K562 (cell line): ENCODE results near the gene CPNE9. TPM values are rescaled to one million over a fixed set of nuclear protein-coding genes. Genes with fewer than 3 reads are reported as not detected.

Experiments
- ATF7 ChIP-seq: fragments of 450-650 bp; IDR thresholded peaks from 2 replicates; pipeline ENCODE4 v1.7.1; 2014; ENCODE audit warnings: mild to moderate bottlenecking, moderate library complexity
- CREB1 ChIP-seq, 2 experiments: sonication (generic) in 1 of 2; formaldehyde crosslinking in 1 of 2; IDR thresholded peaks; 2 replicates each; pipeline versions ENCODE4 v1.6.1 to v1.8.0; 2012 to 2022; ENCODE audit warnings: inconsistent platforms in 1 of 2, mild to moderate bottlenecking in 1 of 2, missing genetic modification reagents in 1 of 2, moderate library complexity in 1 of 2
- FOXJ3 ChIP-seq: sonication (generic); formaldehyde crosslinking; IDR thresholded peaks from 2 replicates; pipeline ENCODE4 v1.4.0; 2020; ENCODE audit warnings: mild to moderate bottlenecking, missing genetic modification reagents
- KLF16 ChIP-seq: IDR thresholded peaks from 2 replicates; pipeline ENCODE4 v1.6.1; 2016; ENCODE audit warnings: antibody characterized with exemption
- MYNN ChIP-seq, 2 experiments: sonication (generic); formaldehyde crosslinking in 1 of 2; IDR thresholded peaks; 2 replicates each; pipeline versions ENCODE4 v1.5.0 to v1.6.1; 2016 to 2020; ENCODE audit warnings: antibody characterized with exemption in 1 of 2, missing genetic modification reagents in 1 of 2
- NFIX ChIP-seq: fragments of 250-450 bp; sonication (Bioruptor Pico); IDR thresholded peaks from 2 replicates; pipeline ENCODE4 v1.4.0; 2020; ENCODE audit warnings: low read depth, mild to moderate bottlenecking, moderate library complexity
- NR2C2 ChIP-seq, 2 experiments: fragments of 200-800 bp in 1 of 2; sonication (Bioruptor generic) in 1 of 2; sonication (generic) in 1 of 2; formaldehyde crosslinking in 1 of 2; IDR thresholded peaks; 2 replicates each; pipeline versions ENCODE4 v1.6.1 to v1.8.0; 2016 to 2022; ENCODE audit warnings: mild to moderate bottlenecking in 1 of 2, missing compliant biosample characterization in 1 of 2, missing genetic modification characterization in 1 of 2, missing genetic modification reagents in 1 of 2
- NUFIP1 ChIP-seq: fragments of 450-650 bp; IDR thresholded peaks from 2 replicates; pipeline ENCODE4 v1.6.1; 2018; ENCODE audit not compliant: partially characterized antibody
- PRMT5 ChIP-seq: sonication (generic); formaldehyde crosslinking; IDR thresholded peaks from 2 replicates; pipeline ENCODE4 v1.5.0; 2020; ENCODE audit warnings: missing genetic modification reagents
- REST ChIP-seq, 2 experiments: fragments of 450-650 bp; formaldehyde crosslinking in 1 of 2; IDR thresholded peaks; 2 replicates each; pipeline versions ENCODE4 v1.4.0 to v1.6.1; 2014 to 2020; ENCODE audit warnings: mild to moderate bottlenecking in 2 of 2, borderline replicate concordance in 1 of 2, low read depth in 1 of 2
- SAP30 ChIP-seq: fragments of 200-600 bp; sonication (generic); IDR thresholded peaks from 2 replicates; pipeline ENCODE4 v1.6.1; 2012; ENCODE audit warnings: borderline replicate concordance, low read depth, mild to moderate bottlenecking, moderate library complexity, low read length, control low read depth, inconsistent platforms; ENCODE audit not compliant: insufficient read depth, poor library complexity, severe bottlenecking
- SIN3A ChIP-seq, 2 experiments: fragments of 150-350 bp in 1 of 2; IDR thresholded peaks; 2 replicates each; pipeline ENCODE4 v1.6.1; 2011 to 2016; ENCODE audit warnings: borderline replicate concordance in 2 of 2, low read depth in 2 of 2, low read length in 2 of 2, mild to moderate bottlenecking in 2 of 2, moderate library complexity in 2 of 2; ENCODE audit not compliant: control insufficient read depth in 1 of 2
- SPI1 ChIP-seq: IDR thresholded peaks from 2 replicates; pipeline ENCODE4 v1.6.1; 2011; ENCODE audit warnings: low read depth, low read length, control low read depth, borderline replicate concordance
- ZFX ChIP-seq: sonication (generic); formaldehyde crosslinking; IDR thresholded peaks from 2 replicates; pipeline ENCODE4 v1.8.0; 2022; ENCODE audit warnings: mild to moderate bottlenecking, missing genetic modification reagents, moderate library complexity
- ZNF212 ChIP-seq: fragments of 450-650 bp; formaldehyde crosslinking; IDR thresholded peaks from 2 replicates; pipeline ENCODE4 v1.4.0; 2020; ENCODE audit warnings: mild to moderate bottlenecking
- ZNF431 ChIP-seq: sonication (generic); formaldehyde crosslinking; IDR thresholded peaks from 2 replicates; pipeline ENCODE4 v1.8.0; 2022; ENCODE audit warnings: mild to moderate bottlenecking, missing genetic modification reagents
- polyA plus RNA-seq, 8 experiments: library from polyadenylated mRNA; depleted of rRNA in 4 of 8; stranded (reverse) in 5 of 8; unstranded in 3 of 8; fragments of >200 nt; fragmentation: Nextera tagmentation in 2 of 8; fragmentation: Illumina TruSeq in 1 of 8; extraction: Ambion mirVana in 2 of 8; extraction: Trizol in 1 of 8; gene quantifications; 2 replicates each; pipeline versions ENCODE4 v1.2.1 to v1.2.3, GENCODE V29; 2011 to 2014; ENCODE audit warnings: inconsistent platforms in 1 of 8, missing spikeins in 1 of 8
- total RNA-seq, 7 experiments: library from RNA; depleted of rRNA in 6 of 7; stranded (reverse); fragments of >200 nt in 6 of 7; fragmentation: Illumina TruSeq in 2 of 7; extraction: Trizol in 2 of 7; gene quantifications; 2 replicates each; pipeline versions ENCODE4 v1.2.1 to v1.2.3, GENCODE V29; 2011 to 2021; ENCODE audit warnings: low replicate concordance in 1 of 7

The CPNE9 gene
- total and polyA plus RNA-seq, 9 of the 15 experiments (the other 6 are each of a cell fraction or from before 2014, with no cell fraction given) = 0.22 to 0.56 (median 0.29) TPM; not detected in 3

- TF ChIP-seq ZNF431 = peak; percentile 39; the same call in 1 of the 2 replicates
- TF ChIP-seq SPI1 = 0 out of 2 replicates have a peak, but pooled peaks have one; percentile 1
- no peak for TF ChIP-seq PRMT5
- no peak for TF ChIP-seq NR2C2 (CRISPR knock-in tag; IDR thresholded peaks at IDR 0.05)
- TF ChIP-seq NR2C2 (tag; IDR thresholded peaks at IDR 0.05) = peak; percentile 48
- no peak for TF ChIP-seq KLF16
- TF ChIP-seq SIN3A (IDR thresholded peaks at IDR 0.05; ENCODE audit: borderline replicate concordance in 2 of 2, control insufficient read depth in 1 of 2, low read depth in 2 of 2, low read length in 2 of 2) = peak in 1 of 2 experiments; percentile 60; a peak in 1 of 4 replicates
- TF ChIP-seq NUFIP1 = no peak
- TF ChIP-seq NFIX (CRISPR knock-in tag) = no peak
- TF ChIP-seq MYNN (IDR thresholded peaks at IDR 0.05) = no peak
- TF ChIP-seq MYNN (CRISPR knock-in tag; IDR thresholded peaks at IDR 0.05) = no peak
- TF ChIP-seq ATF7 = no peak
- TF ChIP-seq ZNF212 = no peak
- no peak for TF ChIP-seq REST (IDR thresholded peaks at IDR 0.05; ENCODE audit: borderline replicate concordance)
- TF ChIP-seq REST (CRISPR knock-in tag; IDR thresholded peaks at IDR 0.05; ENCODE audit: low read depth) = no peak
- TF ChIP-seq CREB1 (IDR thresholded peaks at IDR 0.05) = no peak; the same call in 1 of the 2 replicates
- no peak for TF ChIP-seq CREB1 (CRISPR knock-in tag; IDR thresholded peaks at IDR 0.05)
- TF ChIP-seq FOXJ3 (CRISPR knock-in tag) = no peak
- TF ChIP-seq SAP30 = peak; percentile 78
- peak; percentile 43; the same call in 1 of the 2 replicates for TF ChIP-seq ZFX (CRISPR knock-in tag)
These were observed 28.6 kb downstream of the CPNE9 start (continued) for GRCh38 chr3:9732080-9732739.
